ENCODE measurements around the gene CFAP74. TPM values are rescaled to one million over a fixed set of nuclear protein-coding genes. Genes with fewer than 3 reads are reported as not detected.

Gene CFAP74
- total RNA-seq, 4 donors from 2014 or later, result 0.13 TPM; not detected in 3

GRCh38 chr1:2009101-2010053, 5.8 kb upstream of the CFAP74 start:
- Histone ChIP-seq H3K36me3 (no peaks in the 10 kb centered on the region), H3K4me3 (replicated peaks in 1 of 3) (no peak overlapping the region), H3K27me3 (no peaks in the 10 kb centered on the region), H3K27ac (no peak overlapping the region), H3K9me3 (no peaks in the 10 kb centered on the region), H3K4me1 (peaks cover 4 to 8% of the 10 kb centered on the region in 2 donors)
- TF ChIP-seq CTCF (IDR thresholded peaks at IDR 0.05), result no peak
- no peak for TF ChIP-seq POLR2A (IDR thresholded peaks at IDR 0.05)
- 44 to 49% methylated on average over 20 to 27 of the region's 27 CpGs for WGBS, 2 donors
- DNase-seq, result peak; percentile 44
- intact Hi-C loops (cut with DNase I), result no loop called here

GRCh38 chr1:2004856-2005255, 1.3 kb upstream of the CFAP74 start:
- Histone ChIP-seq H3K27ac (no peak overlapping the region), H3K4me1 (peaks cover 4 to 16% of the 10 kb centered on the region in 2 donors), H3K27me3 (no peaks in the 10 kb centered on the region), H3K9me3 (no peaks in the 10 kb centered on the region), H3K36me3 (no peaks in the 10 kb centered on the region), H3K4me3 (replicated peaks in 1 of 3) (no peak overlapping the region)
- TF ChIP-seq CTCF (IDR thresholded peaks at IDR 0.05), result no peak
- no peak for TF ChIP-seq POLR2A (IDR thresholded peaks at IDR 0.05)
- intact Hi-C loops (cut with DNase I), result no loop called here
- 66 to 77% methylated on average over 21 of the region's 21 CpGs for WGBS, 2 donors
- no peak for DNase-seq

- TF ChIP-seq CTCF (IDR thresholded peaks at IDR 0.05) (no peak), POLR2A (IDR thresholded peaks at IDR 0.05) (no peak)
Measured at GRCh38 chr1:2001773-2002411, 1.7 kb downstream of the CFAP74 start.

DNA sequence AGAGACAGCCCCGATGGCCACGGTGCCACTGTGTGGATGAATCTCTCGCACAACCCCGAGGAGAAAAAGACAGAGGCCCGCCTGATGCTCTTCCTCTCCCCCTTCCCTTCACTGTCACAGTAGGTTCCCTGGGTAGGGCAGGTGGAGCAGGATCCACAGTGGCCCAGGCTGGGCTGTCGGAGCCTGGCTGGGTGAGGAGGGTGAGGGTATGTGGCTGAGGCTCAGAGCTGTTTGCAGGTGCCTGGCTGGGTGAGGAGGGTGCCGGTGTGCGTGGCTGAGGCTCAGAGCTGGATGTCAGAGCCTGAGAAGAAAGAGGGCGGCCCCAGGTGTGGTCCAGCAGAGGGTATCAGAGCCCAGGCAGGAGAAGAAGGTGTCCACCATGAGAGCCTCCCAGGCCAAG, 2.7 kb downstream of the CFAP74 start:
- DNase-seq, result no peak
- Histone ChIP-seq H3K4me1 (peaks cover 0 to 8% of the 10 kb centered on the region in 2 donors), H3K27ac (no peak overlapping the region), H3K9me3 (no peaks in the 10 kb centered on the region), H3K36me3 (no peaks in the 10 kb centered on the region), H3K4me3 (replicated peaks in 1 of 3) (no peak overlapping the region), H3K27me3 (no peaks in the 10 kb centered on the region)
- TF ChIP-seq CTCF (IDR thresholded peaks at IDR 0.05), result no peak
- no peak for TF ChIP-seq POLR2A (IDR thresholded peaks at IDR 0.05)
- intact Hi-C loops (cut with DNase I), result no loop called here
- WGBS, 2 donors, result 87 to 94% methylated on average over 8 to 9 of the region's 9 CpGs

More at GRCh38 chr1:2001773-2002411, 1.7 kb downstream of the CFAP74 start:
- Histone ChIP-seq H3K27ac (no peak overlapping the region), H3K4me3 (replicated peaks in 1 of 3) (no peak overlapping the region), H3K27me3 (no peaks in the 10 kb centered on the region), H3K36me3 (no peaks in the 10 kb centered on the region), H3K4me1 (peaks cover 0 to 8% of the 10 kb centered on the region in 2 donors), H3K9me3 (no peaks in the 10 kb centered on the region)
- intact Hi-C loops (cut with DNase I), result no loop called here
- 70 to 75% methylated on average over 13 of the region's 13 CpGs for WGBS, 2 donors
- no peak for DNase-seq

GRCh38 chr1:2000432-2000831, 3.2 kb downstream of the CFAP74 start:
- no peaks in the 10 kb centered on the region for H3K9me3 ChIP-seq
- no peak overlapping the region for H3K4me3 ChIP-seq (replicated peaks in 1 of 3)
- TF ChIP-seq CTCF (IDR thresholded peaks at IDR 0.05) (no peak), POLR2A (IDR thresholded peaks at IDR 0.05) (no peak)
- no peak for DNase-seq
- H3K27me3 ChIP-seq, result no peaks in the 10 kb centered on the region
- H3K27ac ChIP-seq, result no peak overlapping the region
- H3K36me3 ChIP-seq, result no peaks in the 10 kb centered on the region
- 87 to 90% methylated on average over 7 of the region's 7 CpGs for WGBS, 2 donors
- H3K4me1 ChIP-seq, result peaks cover 0 to 8% of the 10 kb centered on the region in 2 donors
- intact Hi-C loops (cut with DNase I), result no loop called here

All from thyroid gland (tissue), 4 donors.